ENCODE data around the gene CDC14B.
A peak's percentile ranks its signal among the peaks of the same experiment; 100 is the strongest.

The CDC14B gene

DNA sequence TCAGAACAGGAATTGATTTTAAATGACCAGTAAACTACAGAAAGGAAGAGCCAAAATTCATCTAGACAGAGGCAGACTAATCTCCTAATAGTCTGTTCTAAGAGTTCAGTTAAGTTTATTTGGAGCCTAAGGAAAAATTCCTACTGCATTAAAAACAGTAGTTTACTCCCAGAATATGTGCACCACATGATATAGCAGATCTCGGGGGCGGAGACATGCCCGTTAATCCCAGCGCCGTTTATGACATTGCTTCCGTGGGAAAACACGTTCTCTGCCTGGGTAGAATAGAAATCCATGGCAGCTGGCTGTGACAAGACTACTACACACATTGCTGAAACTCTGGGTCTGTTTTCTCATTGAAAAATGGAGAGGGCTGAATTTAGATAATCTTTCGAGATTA lies 158.3 kb downstream of the CDC14B start:
- no peak overlapping the region for H2AK5ac ChIP-seq (ENCODE audit: low read length, severe bottlenecking)
- H3K4me2 ChIP-seq (ENCODE audit: low read length, poor library complexity, severe bottlenecking), result no peak overlapping the region
- peak overlapping the region; percentile 71 for H3K9ac ChIP-seq (ENCODE audit: low read length)
- H3K9me3 ChIP-seq (ENCODE audit: control insufficient read depth, low read length), result no peaks in the 10 kb centered on the region
- no peak overlapping the region for H2BK5ac ChIP-seq (ENCODE audit: low read depth, low read length, poor library complexity, severe bottlenecking)
- peaks cover 10 to 60% of the 10 kb centered on the region in 2 experiments for H3K36me3 ChIP-seq (ENCODE audit: control insufficient read depth in 1 of 2, insufficient read depth in 2 of 2, low read depth in 1 of 2, low read length in 2 of 2)
- H2AFZ ChIP-seq (ENCODE audit: low read depth, low read length), result no peak overlapping the region
- DNase-seq, result no peak
- no peak overlapping the region for H2BK12ac ChIP-seq (ENCODE audit: low read length in 2 of 2)
- no peak overlapping the region for H3K27ac ChIP-seq (ENCODE audit: low read length, poor library complexity, severe bottlenecking)
- H4K91ac ChIP-seq (ENCODE audit: low read length), result no peak overlapping the region
- WGBS, result 98% methylated on average over 7 of the region's 8 CpGs
- peak overlapping the region in 1 of 2 experiments; percentile 42 for H3K4me3 ChIP-seq (ENCODE audit: insufficient read depth in 1 of 2, low read depth in 1 of 2, low read length in 2 of 2)
- no peaks in the 10 kb centered on the region for H3K27me3 ChIP-seq (ENCODE audit: control insufficient read depth in 1 of 2, insufficient read depth in 1 of 2, low read length in 2 of 2)
- peaks cover 15% of the 10 kb centered on the region for H3K79me1 ChIP-seq (replicated peaks; ENCODE audit: low read length, poor library complexity, severe bottlenecking)
- H4K8ac ChIP-seq (ENCODE audit: low read length), result no peak overlapping the region
- peaks cover 6% of the 10 kb centered on the region for H3K4me1 ChIP-seq (ENCODE audit: control insufficient read depth, insufficient read depth, low read depth, low read length)
- no peak overlapping the region for H2BK15ac ChIP-seq (ENCODE audit: low read depth, poor library complexity, severe bottlenecking)
- no peak overlapping the region for H3K14ac ChIP-seq (ENCODE audit: low read length in 2 of 2)
- H2BK120ac ChIP-seq (ENCODE audit: low read depth, low read length), result no peak overlapping the region
- no peak overlapping the region for H3K18ac ChIP-seq (ENCODE audit: low read depth in 1 of 2, low read length in 2 of 2)
- H3K23ac ChIP-seq (ENCODE audit: low read length in 2 of 2), result no peak overlapping the region
- no peak overlapping the region for H3K4ac ChIP-seq (ENCODE audit: low read depth in 1 of 2, low read length in 2 of 2)

DNA sequence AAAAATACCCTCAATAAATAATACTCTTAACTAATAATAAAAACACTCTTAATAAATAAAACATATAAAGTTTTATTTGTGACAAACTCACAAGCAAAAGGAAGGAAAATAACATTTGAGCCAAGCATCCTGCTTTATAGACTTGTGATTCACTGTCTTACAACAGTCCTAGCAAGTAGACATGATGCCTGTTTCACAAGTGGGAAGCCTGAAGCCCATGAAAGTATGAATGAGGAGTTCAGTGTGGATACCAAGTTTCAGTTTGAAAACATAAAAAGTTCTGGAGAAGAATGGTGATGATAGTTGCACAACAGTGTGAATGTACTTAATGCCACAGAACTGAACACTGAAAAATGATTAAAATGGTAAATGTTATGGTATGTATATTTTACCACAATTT lies 158.8 kb downstream of the CDC14B start:
- peaks cover 15% of the 10 kb centered on the region for H3K79me1 ChIP-seq (replicated peaks; ENCODE audit: low read length, poor library complexity, severe bottlenecking)
- H2AFZ ChIP-seq (ENCODE audit: low read depth, low read length), result no peak overlapping the region
- H2BK120ac ChIP-seq (ENCODE audit: low read depth, low read length), result no peak overlapping the region
- H3K4me3 ChIP-seq (ENCODE audit: insufficient read depth in 1 of 2, low read depth in 1 of 2, low read length in 2 of 2), result peak overlapping the region in 1 of 2 experiments; percentile 42
- peaks cover 6% of the 10 kb centered on the region for H3K4me1 ChIP-seq (ENCODE audit: control insufficient read depth, insufficient read depth, low read depth, low read length)
- no peak overlapping the region for H3K23ac ChIP-seq (ENCODE audit: low read length in 2 of 2)
- peak; percentile 28 for DNase-seq
- H2BK5ac ChIP-seq (ENCODE audit: low read depth, low read length, poor library complexity, severe bottlenecking), result no peak overlapping the region
- no peak overlapping the region for H3K27ac ChIP-seq (ENCODE audit: low read length, poor library complexity, severe bottlenecking)
- H3K36me3 ChIP-seq (ENCODE audit: control insufficient read depth in 1 of 2, insufficient read depth in 2 of 2, low read depth in 1 of 2, low read length in 2 of 2), result peaks cover 6 to 55% of the 10 kb centered on the region in 2 experiments
- H2BK15ac ChIP-seq (ENCODE audit: low read depth, poor library complexity, severe bottlenecking), result no peak overlapping the region
- no peak overlapping the region for H2AK5ac ChIP-seq (ENCODE audit: low read length, severe bottlenecking)
- no peak overlapping the region for H3K14ac ChIP-seq (ENCODE audit: low read length in 2 of 2)
- no peak overlapping the region for H2BK12ac ChIP-seq (ENCODE audit: low read length in 2 of 2)
- H3K4ac ChIP-seq (ENCODE audit: low read depth in 1 of 2, low read length in 2 of 2), result no peak overlapping the region
- peak overlapping the region; percentile 71 for H3K9ac ChIP-seq (ENCODE audit: low read length)
- no peaks in the 10 kb centered on the region for H3K27me3 ChIP-seq (ENCODE audit: control insufficient read depth in 1 of 2, insufficient read depth in 1 of 2, low read length in 2 of 2)
- no peak overlapping the region for H3K4me2 ChIP-seq (ENCODE audit: low read length, poor library complexity, severe bottlenecking)
- no peak overlapping the region for H4K91ac ChIP-seq (ENCODE audit: low read length)
- H3K9me3 ChIP-seq (ENCODE audit: control insufficient read depth, low read length), result no peaks in the 10 kb centered on the region
- H4K8ac ChIP-seq (ENCODE audit: low read length), result no peak overlapping the region
- H3K18ac ChIP-seq (ENCODE audit: low read depth in 1 of 2, low read length in 2 of 2), result no peak overlapping the region

DNA sequence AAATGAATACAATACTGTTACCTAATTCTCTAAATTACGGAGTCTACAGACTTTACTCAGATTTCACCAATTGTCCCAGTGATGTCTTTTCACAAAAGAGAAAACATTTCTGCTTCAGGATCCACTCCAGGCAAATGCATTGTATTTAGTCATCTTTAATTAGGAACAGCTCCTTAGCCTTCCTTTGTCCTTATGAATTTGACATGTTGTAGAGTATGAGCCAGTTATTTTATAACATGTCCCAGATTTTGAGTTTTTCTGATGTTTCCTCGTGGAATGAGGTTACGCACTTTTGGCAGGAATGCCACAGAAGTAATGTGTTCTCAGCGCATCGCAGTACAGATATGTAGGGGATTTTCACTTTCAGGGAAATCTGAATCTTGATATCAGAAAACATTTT lies 159.2 kb downstream of the CDC14B start:
- no peak overlapping the region for H3K4ac ChIP-seq (ENCODE audit: low read depth in 1 of 2, low read length in 2 of 2)
- H2BK5ac ChIP-seq (ENCODE audit: low read depth, low read length, poor library complexity, severe bottlenecking), result no peak overlapping the region
- H2AK5ac ChIP-seq (ENCODE audit: low read length, severe bottlenecking), result no peak overlapping the region
- H3K4me3 ChIP-seq (ENCODE audit: insufficient read depth in 1 of 2, low read depth in 1 of 2, low read length in 2 of 2), result no peak overlapping the region
- H3K4me2 ChIP-seq (ENCODE audit: low read length, poor library complexity, severe bottlenecking), result no peak overlapping the region
- H2BK15ac ChIP-seq (ENCODE audit: low read depth, poor library complexity, severe bottlenecking), result no peak overlapping the region
- H3K27ac ChIP-seq (ENCODE audit: low read length, poor library complexity, severe bottlenecking), result no peak overlapping the region
- DNase-seq, result no peak
- H2AFZ ChIP-seq (ENCODE audit: low read depth, low read length), result no peak overlapping the region
- no peak overlapping the region for H3K14ac ChIP-seq (ENCODE audit: low read length in 2 of 2)
- H3K18ac ChIP-seq (ENCODE audit: low read depth in 1 of 2, low read length in 2 of 2), result no peak overlapping the region
- peaks cover 13% of the 10 kb centered on the region for H3K79me1 ChIP-seq (replicated peaks; ENCODE audit: low read length, poor library complexity, severe bottlenecking)
- peak overlapping the region; percentile 71 for H3K9ac ChIP-seq (ENCODE audit: low read length)
- peaks cover 5 to 51% of the 10 kb centered on the region in 2 experiments for H3K36me3 ChIP-seq (ENCODE audit: control insufficient read depth in 1 of 2, insufficient read depth in 2 of 2, low read depth in 1 of 2, low read length in 2 of 2)
- H3K23ac ChIP-seq (ENCODE audit: low read length in 2 of 2), result no peak overlapping the region
- H3K4me1 ChIP-seq (ENCODE audit: control insufficient read depth, insufficient read depth, low read depth, low read length), result peaks cover 6% of the 10 kb centered on the region
- H4K91ac ChIP-seq (ENCODE audit: low read length), result no peak overlapping the region
- H3K27me3 ChIP-seq (ENCODE audit: control insufficient read depth in 1 of 2, insufficient read depth in 1 of 2, low read length in 2 of 2), result no peaks in the 10 kb centered on the region
- H4K8ac ChIP-seq (ENCODE audit: low read length), result no peak overlapping the region
- H2BK12ac ChIP-seq (ENCODE audit: low read length in 2 of 2), result no peak overlapping the region
- no peaks in the 10 kb centered on the region for H3K9me3 ChIP-seq (ENCODE audit: control insufficient read depth, low read length)
- 93% methylated on average over 3 of the region's 5 CpGs for WGBS
- no peak overlapping the region for H2BK120ac ChIP-seq (ENCODE audit: low read depth, low read length)

DNA sequence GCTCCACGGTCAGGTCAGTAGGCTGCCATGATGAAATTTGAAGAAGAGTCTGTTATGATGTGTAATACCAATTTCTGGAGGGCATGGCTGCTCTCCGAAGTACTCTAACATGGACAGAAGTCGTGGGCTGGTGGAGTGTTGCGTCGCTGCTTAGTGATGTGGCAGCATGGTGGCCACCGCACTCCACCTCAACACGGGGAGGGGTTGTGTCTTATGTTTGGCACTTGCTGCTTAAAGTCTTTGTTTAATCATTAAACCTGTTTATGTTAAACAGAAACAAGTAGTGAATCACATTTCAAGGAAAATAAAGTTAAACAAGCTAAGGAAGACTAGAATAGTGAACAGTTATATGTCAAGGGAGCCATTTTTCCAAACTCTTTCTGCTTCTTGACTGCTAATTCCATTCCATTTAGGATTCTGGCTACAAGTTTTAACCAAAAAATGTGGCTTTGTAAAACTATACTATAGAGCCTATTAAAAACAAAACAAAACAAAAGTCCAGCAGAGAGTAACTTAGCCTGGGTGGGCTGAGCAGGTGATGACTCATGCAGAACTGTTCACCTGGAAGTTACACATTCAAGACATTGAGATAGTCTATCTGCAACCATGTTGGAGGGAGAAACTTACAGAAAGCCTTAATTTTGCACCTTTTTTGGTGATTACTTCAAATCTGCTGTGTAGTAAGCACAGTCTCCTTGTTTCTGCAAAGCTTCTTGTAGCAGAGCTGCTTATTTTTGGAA lies 160.2 kb downstream of the CDC14B start:
- H3K4me1 ChIP-seq (ENCODE audit: control insufficient read depth, insufficient read depth, low read depth, low read length), result peaks cover 6% of the 10 kb centered on the region
- H3K27ac ChIP-seq (ENCODE audit: low read length, poor library complexity, severe bottlenecking), result no peak overlapping the region
- H3K79me1 ChIP-seq (replicated peaks; ENCODE audit: low read length, poor library complexity, severe bottlenecking), result peaks cover 18% of the 10 kb centered on the region
- H2BK5ac ChIP-seq (ENCODE audit: low read depth, low read length, poor library complexity, severe bottlenecking), result no peak overlapping the region
- no peak overlapping the region for H3K4ac ChIP-seq (ENCODE audit: low read depth in 1 of 2, low read length in 2 of 2)
- H3K4me2 ChIP-seq (ENCODE audit: low read length, poor library complexity, severe bottlenecking), result no peak overlapping the region
- H4K91ac ChIP-seq (ENCODE audit: low read length), result no peak overlapping the region
- H3K4me3 ChIP-seq (ENCODE audit: insufficient read depth in 1 of 2, low read depth in 1 of 2, low read length in 2 of 2), result no peak overlapping the region
- no peaks in the 10 kb centered on the region for H3K9me3 ChIP-seq (ENCODE audit: control insufficient read depth, low read length)
- H4K8ac ChIP-seq (ENCODE audit: low read length), result no peak overlapping the region
- H3K23ac ChIP-seq (ENCODE audit: low read length in 2 of 2), result no peak overlapping the region
- H2AK5ac ChIP-seq (ENCODE audit: low read length, severe bottlenecking), result peak overlapping the region; percentile 18
- no peak overlapping the region for H3K18ac ChIP-seq (ENCODE audit: low read depth in 1 of 2, low read length in 2 of 2)
- peaks cover 5 to 41% of the 10 kb centered on the region in 2 experiments for H3K36me3 ChIP-seq (ENCODE audit: control insufficient read depth in 1 of 2, insufficient read depth in 2 of 2, low read depth in 1 of 2, low read length in 2 of 2)
- no peak overlapping the region for H2BK120ac ChIP-seq (ENCODE audit: low read depth, low read length)
- peak overlapping the region; percentile 71 for H3K9ac ChIP-seq (ENCODE audit: low read length)
- no peak overlapping the region for H2AFZ ChIP-seq (ENCODE audit: low read depth, low read length)
- DNase-seq, result no peak
- H2BK12ac ChIP-seq (ENCODE audit: low read length in 2 of 2), result no peak overlapping the region
- 100% methylated on average over 5 of the region's 7 CpGs for WGBS
- no peaks in the 10 kb centered on the region for H3K27me3 ChIP-seq (ENCODE audit: control insufficient read depth in 1 of 2, insufficient read depth in 1 of 2, low read length in 2 of 2)
- no peak overlapping the region for H3K14ac ChIP-seq (ENCODE audit: low read length in 2 of 2)
- H2BK15ac ChIP-seq (ENCODE audit: low read depth, poor library complexity, severe bottlenecking), result no peak overlapping the region
